Measurements from ENCODE around the gene ZNF467.

ZNF467 gene

DNA sequence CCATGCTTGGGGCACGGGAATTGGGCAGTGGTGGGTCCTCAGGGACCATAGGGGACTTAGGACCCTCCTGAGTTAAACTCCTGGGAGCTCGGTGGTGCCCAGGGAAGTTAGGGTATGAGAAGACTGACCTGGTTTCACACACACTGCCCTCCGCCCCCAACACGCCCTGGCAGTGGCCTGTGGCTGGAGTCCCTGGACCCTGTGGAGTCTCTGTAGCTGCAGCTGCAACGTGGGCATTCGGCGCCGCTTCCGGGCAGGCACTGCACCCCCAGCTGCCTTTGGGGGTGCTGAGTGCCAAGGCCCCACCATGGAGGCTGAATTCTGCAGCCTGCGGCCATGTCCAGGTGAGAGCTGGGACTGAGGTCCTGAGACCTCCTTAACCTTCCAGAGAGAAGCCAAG is 34.9 kb upstream of the ZNF467 start:
- no peak for DNase-seq (ENCODE audit: low read depth)

DNA sequence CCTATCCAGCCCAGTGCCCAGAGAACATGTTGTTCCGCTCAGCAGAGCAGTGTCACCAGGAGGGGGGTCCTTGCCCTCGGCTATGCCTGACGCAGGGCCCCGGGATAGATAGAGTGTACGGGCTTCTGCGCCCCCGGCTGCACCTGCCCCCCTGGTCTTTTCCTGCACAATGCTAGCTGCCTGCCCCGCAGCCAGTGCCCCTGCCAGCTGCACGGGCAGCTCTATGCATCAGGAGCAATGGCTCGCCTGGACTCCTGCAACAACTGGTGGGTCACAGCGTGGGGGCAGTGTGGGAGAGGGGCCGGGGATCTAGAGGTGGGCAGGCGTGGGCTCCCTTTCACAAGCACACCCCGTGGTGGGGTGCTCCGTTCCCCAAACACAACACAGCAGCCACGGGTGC is 33.3 kb upstream of the ZNF467 start:
- DNase-seq (ENCODE audit: low read depth): no peak

DNA sequence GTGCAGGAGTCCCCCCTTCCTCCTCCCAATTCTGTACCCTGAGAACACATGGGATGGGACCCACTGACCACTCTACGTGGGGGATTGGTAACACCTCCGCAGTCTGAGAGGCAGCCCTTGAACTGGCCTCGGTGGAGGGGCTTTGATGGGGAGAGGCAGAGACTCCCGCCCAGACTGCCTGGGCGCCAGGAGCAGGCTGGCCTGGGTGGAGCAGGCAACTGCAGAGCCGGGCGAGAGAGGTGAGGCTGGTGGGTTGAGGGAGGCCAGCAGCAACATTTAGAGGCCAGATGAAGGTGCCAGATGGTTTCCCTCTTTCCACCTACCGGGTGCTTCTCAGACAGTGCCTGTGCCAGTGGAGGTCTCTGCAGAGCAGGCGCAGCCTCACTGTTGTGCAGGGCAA is 30.7 kb upstream of the ZNF467 start:
- no peak for DNase-seq (ENCODE audit: low read depth)

DNA sequence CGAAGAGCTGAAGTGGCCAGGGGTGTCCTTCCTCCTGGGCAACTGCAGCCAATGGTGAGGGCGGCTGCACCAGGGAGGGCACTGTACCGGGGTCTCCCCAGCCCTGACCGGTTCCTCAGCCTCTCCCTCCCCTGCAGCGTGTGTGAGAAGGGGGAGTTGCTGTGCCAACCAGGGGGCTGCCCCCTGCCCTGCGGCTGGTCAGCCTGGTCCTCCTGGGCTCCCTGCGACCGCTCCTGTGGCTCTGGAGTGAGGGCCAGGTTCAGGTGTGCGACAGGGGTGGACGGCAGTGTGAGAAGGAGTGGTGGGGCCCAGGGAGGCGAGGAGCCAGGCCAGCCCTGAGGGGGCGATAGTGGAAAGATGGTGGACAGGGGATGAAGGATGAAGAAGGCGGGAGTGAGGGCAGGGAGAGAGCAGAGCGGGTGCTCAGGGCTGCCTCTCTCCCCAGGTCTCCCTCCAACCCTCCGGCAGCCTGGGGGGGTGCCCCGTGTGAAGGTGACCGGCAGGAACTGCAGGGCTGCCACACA is 30.2 kb upstream of the ZNF467 start:
- DNase-seq (ENCODE audit: low read depth): no peak

DNA sequence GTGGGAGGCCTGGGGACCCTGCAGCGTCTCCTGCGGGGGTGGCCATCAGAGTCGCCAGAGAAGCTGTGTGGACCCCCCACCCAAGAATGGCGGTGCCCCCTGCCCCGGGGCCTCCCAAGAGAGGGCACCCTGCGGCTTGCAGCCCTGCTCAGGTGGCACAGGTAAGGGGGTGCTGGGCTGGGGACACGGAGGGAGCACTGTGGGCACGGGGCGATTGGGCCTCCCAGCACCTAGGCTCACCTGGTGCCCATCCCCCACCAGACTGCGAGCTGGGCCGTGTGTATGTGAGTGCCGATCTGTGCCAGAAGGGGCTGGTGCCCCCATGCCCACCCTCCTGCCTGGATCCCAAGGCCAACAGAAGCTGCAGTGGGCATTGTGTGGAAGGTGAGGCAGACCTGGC is 29.6 kb upstream of the ZNF467 start:
- no peak for DNase-seq (ENCODE audit: low read depth)

DNA sequence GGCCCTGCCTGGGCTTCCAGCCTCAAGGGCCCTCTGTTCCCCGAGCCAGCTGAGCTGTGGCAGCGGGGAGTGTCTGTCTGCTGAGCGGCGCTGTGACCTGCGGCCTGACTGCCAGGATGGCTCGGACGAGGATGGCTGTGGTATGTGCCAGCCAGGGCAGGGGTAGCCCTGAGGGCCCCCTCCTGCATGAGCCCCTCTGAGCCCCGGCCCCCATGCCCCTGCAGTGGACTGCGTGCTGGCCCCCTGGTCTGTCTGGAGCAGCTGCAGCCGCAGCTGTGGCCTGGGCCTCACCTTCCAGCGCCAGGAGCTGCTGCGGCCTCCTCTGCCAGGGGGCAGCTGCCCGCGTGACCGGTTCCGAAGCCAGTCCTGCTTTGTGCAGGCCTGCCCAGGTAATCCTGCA is 28.4 kb upstream of the ZNF467 start:
- no peak for DNase-seq (ENCODE audit: low read depth)

DNA sequence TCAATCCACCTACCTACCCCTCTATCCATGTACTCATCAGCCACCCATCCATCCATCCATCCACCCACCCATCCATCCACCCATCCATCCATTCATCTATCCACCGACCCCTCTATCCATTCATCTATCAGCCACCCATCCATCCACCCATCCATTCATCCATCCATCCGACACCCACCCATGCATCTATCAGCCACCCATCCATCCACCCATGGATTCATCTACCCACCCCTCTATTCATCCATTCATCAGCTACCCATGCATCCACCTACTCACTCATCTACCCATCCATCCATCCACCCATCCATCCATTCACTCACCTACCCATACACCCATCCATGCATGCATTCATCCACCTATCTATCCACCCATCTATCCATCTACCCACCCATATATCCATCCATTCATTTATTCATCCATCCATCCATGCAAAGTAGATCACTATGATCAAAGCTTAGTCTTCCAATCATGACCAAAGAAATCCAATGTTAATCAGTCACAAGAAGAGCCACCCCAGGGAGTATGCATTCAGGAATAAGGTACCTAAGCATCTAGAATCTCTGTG is 27.7 kb upstream of the ZNF467 start:
- no peak for DNase-seq (ENCODE audit: low read depth)

DNA sequence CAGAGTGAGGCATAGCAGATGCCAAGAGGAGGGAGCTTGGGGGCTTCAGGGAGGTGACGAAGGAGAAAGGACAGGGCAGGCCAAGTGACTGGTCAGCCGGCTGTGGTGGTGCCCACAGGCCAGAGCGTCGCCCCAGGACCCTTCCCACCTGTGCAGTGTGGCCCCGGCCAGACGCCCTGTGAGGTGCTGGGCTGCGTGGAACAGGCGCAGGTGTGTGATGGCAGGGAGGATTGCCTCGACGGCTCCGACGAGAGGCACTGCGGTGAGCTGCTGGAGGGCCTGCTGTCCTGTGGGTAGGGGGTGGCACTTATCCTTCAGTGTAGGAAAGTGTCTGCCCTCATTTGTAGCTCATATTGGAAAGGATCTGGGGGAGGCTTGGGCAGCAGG is 26.8 kb upstream of the ZNF467 start:
- no peak for DNase-seq (ENCODE audit: low read depth)

DNA sequence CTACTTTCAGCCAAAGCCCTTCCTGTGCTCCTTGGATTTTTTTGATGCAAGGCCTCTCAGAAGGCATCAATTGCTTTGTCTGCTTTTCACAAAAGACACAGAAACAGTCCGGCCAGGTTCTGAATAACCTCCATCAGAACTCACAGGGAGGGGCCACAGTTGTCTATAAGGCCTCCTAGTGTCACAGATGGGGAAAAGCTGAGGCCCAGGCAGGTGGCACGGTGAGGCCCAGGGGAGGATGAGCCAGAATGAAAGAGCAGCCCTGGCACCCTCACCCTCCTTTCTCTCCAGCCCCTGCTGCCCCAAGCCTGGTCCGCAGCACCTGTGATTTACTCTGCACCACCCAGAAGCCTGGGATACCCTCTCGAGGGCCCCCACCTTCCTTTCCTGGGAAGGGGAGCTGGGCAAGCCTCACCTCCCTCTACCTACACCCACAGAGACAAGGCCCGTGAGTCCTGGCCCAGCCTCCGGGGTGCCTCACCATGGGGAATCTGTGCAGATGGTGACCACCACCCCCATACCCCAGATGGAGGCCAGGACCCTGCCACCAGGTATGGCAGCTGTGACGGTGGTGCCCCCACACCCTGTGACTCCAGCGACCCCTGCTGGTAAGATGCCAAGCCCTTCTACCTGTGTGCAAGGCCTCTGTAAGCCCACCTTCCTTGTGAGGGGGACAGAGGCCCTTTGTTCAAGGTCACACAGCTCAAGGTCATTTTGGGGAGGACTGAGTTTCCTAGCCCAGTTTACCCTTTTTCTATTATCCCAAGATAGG is 26.2 kb upstream of the ZNF467 start:
- no peak for DNase-seq (ENCODE audit: low read depth)

DNA sequence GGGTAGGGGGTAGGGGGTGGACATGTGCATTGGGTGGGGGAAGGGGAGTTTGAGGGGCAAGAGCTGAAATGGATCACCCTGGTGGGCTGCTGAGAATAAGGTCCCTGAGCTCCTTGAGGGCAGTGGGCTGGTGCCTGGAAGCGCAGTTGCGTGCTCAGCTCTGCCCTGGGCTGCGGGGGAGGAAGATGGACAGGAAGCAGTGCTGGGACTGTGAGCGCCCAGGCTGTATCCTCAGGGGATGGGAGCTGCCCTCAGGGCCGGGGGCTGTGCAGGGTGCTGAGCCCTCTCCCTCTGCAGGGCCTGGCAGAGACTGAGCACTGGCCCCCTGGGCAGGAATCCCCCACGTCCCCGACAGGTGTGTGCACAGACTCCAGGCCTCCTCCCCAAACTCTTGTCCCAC is 24.4 kb upstream of the ZNF467 start:
- no peak for DNase-seq (ENCODE audit: low read depth)

DNA sequence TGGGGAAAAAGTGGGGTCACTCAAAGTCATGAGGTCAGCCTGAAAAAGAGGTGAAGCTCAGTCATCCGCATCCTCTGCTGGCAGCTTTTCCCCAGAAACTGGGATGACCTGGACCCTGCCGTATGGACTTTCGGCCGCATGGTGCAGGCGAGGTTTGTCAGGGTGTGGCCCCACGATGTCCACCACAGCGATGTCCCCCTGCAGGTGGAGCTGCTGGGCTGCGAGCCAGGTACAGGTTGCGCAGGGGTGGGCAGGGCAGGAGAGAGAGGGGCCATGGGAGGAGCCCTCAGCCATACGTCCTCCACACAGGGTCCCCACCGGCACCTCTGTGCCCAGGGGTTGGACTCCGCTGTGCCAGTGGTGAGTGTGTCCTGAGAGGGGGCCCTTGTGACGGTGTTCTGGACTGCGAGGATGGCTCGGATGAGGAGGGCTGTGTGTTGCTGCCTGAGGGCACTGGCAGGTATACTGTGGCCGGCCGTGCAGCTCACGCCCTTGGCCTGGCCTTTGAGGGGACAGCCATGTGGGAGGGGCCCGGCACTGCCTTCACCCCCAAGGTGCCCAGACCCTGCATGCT is 23.0 kb upstream of the ZNF467 start:
- DNase-seq (ENCODE audit: low read depth): no peak

DNA sequence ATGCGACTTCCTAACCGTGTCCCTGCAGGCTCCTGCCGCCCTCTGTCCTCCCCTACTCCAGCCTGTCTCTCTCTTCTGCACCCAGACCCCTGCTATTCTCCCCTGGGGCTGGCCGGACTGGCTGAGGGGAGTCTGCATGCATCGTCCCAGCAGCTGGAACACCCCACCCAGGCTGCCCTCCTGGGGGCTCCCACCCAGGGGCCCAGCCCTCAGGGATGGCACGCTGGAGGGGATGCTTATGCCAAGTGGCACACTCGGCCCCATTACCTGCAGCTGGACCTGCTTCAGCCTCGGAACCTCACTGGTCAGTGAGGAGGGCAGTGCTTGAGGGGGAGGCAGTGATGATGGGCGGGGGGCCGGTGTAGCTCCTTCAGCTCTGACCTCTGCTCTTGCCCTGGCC is 21.7 kb upstream of the ZNF467 start:
- DNase-seq (ENCODE audit: low read depth): no peak

DNA sequence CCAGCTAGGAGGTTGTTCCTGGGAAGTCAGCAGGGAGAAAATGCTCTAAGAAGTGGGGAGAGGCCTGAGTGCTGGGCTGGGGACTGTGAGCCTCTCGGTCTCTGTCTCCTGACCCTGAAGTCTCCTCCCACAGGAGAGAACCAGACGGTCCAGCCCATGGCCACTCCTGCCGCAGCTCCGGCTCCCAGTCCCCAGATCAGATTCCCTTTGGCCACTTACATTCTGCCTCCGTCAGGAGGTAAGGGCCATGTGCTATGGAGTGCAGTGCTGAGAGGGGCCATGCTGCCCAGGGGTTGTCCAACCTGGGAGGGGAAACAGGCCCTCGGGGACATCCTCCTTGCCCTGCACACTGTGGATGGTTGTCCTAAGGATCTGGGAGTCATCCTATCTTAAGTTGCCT is 21.3 kb upstream of the ZNF467 start:
- no peak for DNase-seq (ENCODE audit: low read depth)

DNA sequence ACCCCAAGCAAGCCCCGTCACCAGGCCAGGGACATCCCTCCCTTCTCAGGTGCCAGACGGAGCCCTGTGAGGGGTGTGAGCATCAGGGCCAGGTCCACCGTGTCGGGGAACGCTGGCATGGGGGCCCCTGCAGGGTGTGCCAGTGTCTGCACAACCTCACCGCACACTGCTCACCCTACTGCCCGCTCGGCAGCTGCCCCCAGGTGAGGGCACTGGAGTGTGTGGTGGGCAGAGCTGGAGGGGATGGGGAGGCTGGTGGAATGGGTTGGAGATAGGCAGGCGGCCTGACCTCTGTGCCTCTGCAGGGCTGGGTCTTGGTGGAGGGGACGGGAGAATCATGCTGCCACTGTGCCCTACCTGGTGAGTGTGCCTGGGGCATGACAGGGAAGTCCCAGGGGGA is 19.9 kb upstream of the ZNF467 start:
- no peak for DNase-seq (ENCODE audit: low read depth)

DNA sequence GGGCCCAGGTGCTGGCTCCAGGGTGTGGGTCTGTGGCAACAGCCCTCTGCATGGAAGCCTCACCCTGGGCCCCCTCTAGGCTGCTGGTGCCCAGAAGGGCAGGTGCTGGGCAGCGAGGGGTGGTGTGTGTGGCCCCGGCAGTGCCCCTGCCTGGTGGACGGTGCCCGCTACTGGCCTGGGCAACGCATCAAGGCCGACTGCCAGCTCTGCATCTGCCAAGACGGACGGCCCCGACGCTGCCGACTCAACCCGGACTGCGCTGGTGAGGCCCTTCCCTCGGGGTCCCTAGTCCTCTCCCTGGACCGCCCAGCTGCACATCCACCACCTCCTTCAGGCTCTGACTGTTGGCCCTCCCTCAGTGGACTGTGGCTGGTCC is 18.8 kb upstream of the ZNF467 start:
- DNase-seq (ENCODE audit: low read depth): no peak

DNA sequence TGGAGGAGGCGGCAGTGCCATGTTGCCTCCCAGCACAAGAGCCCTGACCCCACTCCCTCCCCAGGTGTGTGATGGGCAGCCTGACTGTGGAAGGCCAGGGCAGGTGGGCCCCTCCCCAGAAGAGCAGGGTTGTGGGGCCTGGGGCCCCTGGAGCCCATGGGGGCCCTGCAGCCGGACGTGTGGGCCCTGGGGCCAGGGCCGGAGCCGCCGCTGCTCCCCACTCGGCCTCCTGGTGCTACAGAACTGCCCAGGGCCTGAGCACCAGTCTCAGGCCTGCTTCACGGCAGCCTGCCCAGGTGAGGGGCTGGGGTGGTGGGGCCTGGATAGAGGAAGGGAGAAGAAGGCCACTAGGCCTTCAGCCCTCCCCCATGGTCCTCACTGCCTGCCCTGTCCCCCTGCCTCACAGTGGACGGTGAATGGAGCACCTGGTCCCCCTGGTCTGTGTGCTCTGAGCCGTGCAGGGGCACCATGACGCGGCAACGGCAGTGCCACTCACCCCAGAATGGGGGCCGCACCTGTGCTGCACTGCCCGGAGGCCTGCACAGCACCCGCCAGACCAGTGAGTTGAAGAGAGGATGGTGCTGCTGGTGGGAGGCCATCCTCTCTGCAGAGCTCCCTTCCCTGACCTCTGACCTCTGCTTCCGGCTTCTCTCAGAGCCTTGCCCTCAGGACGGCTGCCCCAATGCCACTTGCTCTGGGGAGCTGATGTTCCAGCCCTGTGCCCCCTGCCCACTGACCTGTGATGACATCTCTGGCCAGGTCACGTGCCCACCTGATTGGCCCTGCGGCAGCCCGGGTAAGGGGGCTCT is 18.2 kb upstream of the ZNF467 start:
- DNase-seq (ENCODE audit: low read depth): no peak

DNA sequence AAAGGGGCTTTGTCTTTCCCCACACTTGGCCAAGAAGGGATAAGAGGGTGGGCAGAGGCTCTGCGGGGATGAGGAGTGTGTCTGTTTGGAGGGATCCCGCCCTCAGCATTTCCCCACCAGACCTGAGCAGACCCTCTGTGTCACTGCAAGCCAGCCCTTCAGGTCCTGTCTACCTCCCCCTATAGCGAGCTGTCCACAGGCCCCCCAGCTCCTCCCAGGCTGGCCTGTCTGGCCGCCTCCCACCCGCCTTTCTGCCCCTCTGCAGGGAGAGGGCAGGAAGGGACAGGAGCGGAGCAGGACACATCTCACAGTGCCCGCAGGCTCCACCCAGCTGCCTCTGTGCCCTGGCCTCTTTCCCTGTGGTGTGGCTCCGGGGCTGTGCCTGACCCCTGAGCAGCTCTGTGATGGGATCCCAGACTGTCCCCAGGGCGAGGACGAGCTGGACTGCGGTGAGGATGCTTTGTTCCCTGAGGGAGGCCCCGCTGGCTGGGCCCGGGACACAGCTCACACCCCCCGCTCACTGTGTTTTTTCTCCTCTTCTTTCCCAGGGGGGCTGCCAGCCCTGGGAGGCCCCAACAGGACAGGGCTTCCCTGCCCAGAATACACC is 17.5 kb upstream of the ZNF467 start:
- DNase-seq (ENCODE audit: low read depth): no peak

DNA sequence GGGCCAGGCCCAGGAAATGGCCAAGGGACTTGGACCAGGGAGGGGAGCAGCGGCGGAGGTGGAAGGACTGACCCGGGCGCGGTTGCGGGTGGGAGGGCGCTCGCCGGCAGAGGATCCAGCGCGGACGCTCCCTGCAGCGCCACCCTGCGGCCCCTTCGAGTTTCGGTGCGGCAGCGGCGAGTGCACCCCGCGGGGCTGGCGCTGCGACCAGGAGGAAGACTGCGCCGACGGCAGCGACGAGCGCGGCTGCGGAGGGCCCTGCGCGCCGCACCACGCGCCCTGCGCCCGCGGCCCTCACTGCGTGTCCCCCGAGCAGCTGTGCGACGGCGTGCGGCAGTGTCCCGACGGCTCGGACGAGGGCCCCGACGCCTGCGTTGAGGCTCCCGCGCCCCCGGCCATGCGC is 16.8 kb upstream of the ZNF467 start:
- DNase-seq (ENCODE audit: low read depth): no peak

DNA sequence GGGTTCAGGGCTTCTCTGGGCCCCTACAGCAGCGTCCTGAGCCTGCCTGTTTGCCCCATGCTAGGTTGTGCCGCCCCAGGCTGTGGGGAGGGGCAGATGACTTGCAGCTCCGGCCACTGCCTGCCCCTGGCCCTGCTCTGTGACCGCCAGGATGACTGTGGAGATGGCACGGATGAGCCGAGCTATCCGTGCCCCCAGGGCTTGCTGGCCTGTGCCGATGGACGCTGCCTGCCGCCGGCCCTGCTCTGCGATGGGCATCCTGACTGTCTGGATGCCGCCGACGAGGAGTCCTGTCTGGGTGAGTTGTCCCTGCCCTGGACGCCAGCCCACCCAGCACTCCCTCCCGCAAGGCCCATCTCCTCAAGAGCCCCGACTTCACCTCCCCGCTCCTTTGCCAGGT is 15.7 kb upstream of the ZNF467 start:
- DNase-seq (ENCODE audit: low read depth): no peak

DNA sequence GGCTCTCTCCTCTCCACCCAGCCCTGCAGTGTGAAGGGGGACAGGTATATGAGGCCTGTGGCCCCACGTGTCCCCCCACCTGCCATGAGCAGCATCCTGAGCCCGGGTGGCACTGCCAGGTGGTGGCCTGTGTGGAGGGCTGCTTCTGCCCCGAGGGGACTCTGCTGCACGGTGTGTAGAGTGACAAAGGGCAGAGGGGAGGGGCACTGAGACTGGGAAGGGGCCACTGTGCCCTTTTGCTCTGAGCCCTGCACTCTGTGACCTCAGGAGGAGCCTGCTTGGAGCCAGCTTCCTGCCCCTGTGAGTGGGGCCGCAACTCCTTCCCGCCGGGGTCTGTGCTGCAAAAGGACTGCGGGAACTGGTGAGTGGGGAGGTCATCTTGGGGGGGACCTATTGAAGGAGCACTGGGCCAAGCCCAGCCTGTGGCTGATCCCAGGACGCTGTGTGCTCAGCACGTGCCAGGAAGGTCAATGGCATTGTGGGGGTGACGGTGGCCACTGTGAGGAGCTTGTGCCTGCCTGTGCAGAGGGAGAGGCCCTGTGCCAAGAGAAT is 15.0 kb upstream of the ZNF467 start:
- no peak for DNase-seq (ENCODE audit: low read depth)

DNA sequence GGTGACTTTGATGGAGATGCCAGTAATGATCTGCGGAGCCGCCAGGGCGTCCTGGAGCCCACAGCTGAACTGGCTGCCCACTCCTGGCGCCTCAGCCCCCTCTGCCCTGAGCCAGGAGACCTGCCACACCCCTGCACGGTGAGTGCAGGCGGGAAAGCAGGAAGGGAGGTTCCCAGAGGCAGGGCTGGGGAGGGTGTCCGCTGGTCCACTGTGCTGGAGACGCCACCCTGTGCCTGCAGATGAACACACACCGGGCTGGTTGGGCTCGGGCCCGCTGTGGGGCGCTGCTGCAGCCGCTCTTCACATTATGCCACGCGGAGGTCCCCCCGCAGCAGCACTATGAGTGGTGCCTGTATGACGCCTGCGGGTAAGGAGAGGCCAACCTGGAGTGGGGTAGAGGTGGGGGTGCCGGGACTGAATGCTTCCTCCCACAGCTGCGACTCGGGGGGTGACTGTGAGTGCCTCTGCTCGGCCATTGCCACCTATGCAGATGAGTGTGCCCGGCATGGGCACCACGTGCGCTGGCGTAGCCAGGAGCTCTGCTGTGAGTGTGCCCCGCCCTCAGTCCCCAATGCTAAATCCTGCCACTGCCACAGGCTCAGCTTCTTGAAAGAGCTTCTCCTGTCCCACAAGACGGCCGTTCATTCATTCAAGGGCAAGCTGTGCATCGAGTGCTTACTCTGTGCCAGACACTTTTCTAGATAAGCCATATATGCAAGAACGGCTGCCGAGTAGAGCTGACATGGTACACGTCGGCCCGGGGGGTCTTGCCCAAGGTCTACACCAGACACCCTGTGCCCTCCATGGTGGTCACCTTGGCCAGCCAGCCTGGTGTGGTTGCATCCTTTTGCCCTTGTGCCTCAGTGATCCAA is 14.3 kb upstream of the ZNF467 start:
- DNase-seq (ENCODE audit: low read depth): no peak
